Activated CD4-positive, alpha-beta T cell treated with anti-CD3 and anti-CD28 coated beads for 4 hours (primary cell): ENCODE results near the gene PLIN4.

Experiments used
- DNase-seq, 2 donors: peaks; one replicate each; pipeline ENCODE4 v3.0.0-alpha.2; 2020

Gene PLIN4

GRCh38 chr19:4524808-4525562, 6.7 kb upstream of the PLIN4 start:
- peak; percentile 53 to 69 for DNase-seq

DNA sequence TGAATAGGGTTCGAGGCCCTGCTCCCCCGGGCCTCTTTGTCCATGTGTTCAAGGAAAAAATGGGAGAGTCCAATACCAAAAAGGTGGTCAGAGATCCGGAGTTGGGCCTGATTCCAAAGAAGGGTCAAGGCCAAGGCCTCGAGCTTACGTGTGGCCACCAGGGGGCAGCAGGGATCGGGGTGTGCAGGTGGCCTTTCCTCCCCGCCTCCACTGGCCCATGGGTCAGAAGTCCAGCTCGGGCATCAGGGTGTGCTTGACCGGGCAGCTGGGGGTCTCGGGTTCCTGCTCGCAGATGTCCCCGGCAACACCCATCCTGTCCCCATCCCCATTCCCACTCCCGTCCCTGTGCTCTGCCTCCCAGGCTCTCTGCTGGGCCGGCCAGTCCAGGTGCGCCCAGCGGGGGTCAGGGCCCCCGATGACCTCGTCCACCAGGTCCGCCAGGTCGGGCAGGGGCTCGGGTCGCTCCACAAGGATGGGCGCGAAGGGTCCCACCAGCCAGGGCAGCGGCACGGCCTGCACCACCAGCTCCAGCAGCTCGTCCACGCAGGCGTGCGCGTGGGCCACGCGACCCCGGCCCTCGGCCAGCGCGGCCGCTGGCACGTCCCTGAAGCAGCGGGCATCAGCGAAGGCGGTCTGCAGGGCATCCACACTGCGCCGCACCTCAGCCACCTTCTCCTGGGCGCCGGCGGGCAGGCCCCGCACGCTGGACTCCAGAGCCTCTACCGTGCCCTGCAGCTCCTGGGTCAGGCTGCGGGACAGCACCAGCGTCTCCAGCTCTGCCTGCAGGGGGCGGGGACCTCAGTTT, 5.2 kb upstream of the PLIN4 start:
- DNase-seq = peak in 1 of 2 donors; percentile 32

DNA sequence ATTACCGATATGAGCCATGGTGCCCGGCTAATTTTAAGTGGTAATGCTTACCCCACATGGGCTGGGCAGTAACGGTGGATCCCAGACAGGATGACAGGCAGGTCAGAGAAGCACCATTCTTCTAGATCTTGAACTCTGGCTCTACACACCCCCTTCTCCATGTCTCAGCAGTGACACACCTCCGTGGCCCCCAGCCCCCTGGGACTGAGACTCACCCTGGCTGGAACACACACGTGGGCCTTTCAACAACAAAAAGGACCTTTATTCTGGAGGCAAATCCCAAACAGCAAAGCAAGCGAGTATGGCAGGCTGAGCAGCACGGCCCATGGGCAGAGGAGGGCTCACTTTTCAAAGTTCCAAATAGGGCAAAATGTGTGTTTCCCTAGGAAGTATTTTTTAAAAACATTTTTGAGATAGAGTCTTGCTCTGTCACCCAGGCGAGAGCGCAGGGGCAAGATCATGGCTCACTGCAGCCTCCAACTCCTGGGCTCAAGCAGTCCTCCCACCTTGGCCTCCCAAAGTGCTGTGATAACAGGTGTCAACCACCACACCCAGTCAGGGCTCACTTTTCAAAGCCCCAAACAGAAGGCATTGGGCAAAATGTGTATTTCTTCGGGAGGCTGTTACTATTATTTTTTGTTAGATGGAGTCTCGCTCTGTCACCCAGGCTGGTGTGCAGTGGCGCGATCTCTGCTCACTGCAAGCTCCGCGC, 4.2 kb upstream of the PLIN4 start:
- DNase-seq = no peak

DNA sequence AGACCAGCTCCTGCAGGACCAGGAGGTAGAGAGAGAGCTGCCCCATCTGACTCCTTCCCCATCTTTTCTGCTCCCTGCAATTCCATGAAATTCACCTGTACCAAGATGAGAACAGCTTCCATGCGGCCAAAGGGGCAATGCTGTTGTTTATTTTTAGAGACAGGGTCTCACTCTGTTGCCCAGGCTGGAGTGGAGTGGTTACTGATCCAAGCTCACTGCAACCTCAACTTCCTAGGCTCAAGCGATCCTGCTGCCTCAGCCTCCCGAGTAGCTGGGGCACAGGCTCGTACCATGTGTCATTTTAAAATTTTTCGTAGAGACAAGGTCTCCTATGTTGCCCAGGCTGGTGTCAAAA, 3.6 kb upstream of the PLIN4 start:
- no peak for DNase-seq

DNA sequence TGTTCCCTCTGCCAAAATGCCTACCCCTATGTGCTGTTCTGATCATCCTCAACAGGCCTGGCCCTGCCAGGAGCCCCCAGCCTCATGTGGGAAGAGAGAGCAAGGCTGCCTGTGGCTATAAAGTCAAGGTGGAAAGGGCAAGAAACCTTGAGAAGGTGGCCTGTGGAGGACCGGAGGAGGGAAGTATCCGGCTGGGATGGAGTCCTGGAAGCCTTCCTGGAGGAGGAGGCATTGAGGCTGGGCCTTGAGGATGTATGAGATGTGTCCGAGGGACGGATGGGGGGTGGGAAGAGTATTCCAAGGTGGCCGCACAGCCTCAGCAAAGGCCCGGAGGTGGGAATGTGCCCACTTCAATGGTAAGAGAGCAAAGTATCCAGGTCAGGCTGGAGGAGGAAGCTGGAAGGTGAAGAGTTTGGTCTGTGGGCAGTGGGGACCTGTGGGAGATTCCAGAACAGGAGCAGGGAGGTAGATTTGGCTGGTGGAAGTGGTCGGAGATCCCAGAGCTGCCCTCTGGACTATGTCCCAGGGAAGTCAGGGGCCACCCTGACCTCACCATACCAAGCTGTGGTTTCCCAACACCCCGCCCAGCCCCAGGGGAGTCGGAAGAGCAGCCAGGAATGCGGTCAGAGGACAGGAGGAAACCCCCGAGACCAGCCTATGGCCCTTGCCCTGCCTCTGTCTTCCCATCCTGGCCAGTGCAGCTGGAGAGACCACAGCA, 3.0 kb upstream of the PLIN4 start:
- DNase-seq = no peak

DNA sequence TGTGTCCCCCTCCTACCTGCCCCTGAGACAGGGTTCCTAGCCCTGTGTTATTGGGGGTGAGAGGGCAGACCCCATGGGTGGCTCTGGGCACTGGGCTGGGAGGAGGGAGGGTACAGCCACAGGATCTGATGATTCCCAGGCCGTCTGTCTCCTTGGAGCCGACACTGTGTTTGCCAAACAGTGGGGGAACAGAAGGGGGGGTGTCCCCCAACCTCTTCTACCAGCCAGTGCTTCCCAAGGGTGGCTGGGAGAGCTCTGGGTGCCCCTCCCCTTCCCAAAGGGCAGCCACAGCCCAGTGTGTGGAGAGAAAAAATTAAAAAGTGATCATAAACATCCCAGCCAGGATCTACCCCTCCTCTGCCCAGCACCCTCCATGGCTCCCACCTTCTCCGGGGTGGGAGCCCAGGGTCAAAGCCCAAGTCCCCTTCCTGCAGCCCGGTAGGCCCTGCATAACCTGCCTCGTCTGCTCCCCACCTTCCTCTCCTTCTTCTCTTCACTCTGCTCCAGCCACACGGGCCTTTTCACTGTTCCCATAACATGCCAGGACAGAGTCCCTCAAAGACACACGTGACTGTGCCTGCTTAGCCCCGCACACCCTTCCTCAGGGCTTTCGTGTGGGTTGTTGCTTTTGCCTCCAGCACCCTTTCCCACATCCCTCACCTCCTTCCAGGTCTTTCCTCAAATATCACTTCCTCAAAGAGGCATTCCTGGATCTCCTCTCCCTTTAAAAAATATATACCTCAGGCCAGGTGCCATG, 1.4 kb upstream of the PLIN4 start:
- DNase-seq = no peak

- DNase-seq = no peak
Observed at GRCh38 chr19:4519172-4519496, 848 bp upstream of the PLIN4 start.

DNA sequence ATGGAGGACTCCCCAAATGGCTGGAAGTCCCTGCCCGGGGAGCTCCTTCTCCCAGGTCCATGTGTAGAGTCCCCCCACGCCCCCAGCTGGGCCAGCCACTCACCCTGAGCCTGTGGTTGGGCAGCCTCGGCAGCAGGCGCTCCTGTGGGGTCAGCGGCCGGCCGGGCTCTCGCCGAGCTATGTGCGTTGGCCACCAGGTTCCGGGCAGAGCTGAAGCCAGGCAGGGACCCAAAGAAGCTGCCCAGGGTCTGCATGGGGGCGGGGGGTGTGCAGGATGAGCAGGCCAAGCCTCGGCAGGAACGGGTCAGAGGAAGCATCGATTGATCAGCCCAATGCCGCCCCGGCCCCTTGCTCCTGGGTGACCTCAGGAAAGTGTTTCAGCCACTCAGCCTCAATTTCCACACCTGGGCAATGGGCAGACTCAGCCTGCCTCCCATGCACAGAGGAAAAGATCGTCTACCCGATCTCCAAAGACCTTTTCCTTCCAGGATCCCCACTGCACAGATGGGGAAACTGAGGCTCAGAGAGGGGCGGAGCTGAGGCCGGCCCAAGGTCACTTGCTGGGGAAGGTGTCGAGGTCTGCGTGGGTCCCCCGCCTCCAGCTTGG, 732 bp downstream of the PLIN4 start:
- no peak for DNase-seq

DNA sequence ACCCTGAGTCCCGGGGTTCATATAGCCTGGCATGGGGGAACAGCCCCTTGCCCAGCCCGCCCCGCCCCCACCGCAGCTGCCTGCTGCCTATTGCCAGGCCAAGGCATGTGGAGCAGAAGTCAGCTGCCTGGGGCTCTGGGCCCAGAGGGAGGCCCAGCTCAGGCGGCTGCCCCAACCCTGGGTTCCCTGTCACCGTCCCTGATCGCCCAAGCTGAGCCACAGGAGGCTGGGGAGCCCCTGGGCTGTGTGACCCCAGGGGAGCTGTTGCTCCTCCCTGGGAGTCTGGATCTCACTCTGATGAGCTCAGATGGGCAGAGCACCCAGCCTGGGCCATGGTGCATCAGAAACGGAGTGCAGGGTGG, 1.4 kb downstream of the PLIN4 start:
- DNase-seq = no peak

DNA sequence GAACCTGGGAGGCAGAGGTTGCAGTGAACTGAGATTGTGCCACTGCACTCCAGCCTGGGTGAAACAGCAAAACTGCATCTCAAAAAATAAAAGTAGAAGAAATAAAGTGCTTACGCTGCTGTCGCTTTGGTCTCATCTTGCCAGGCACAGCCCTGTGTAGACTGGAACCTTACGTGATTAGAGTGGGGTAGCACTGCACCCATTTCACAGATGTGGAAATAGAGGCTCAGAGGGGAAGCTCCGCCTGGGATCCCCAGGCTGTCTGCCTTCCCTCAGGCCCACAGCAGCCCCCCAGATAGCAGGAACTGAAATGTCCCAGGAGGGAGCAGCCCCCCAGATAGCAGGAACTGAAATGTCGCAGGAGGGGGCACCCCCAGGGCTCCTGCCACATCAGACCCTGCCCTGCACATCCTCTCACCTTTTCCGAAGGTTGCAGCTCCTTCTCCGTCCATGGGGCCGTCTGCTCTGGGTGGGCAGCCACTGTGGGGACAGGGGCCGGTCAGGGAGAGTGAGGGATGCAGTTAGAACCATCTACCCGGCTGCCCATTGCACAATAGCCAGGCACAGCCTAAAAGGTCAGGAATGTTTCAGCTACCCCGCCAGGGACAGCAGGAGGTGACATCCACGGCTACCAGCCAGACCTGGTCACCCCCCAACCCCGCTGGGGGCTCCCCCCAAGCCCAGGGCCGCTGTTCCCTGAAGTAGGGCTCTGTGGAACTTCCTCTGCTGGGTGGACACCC, 1.9 kb downstream of the PLIN4 start:
- DNase-seq = no peak

GRCh38 chr19:4515732-4516131, 2.6 kb downstream of the PLIN4 start:
- no peak for DNase-seq

DNA sequence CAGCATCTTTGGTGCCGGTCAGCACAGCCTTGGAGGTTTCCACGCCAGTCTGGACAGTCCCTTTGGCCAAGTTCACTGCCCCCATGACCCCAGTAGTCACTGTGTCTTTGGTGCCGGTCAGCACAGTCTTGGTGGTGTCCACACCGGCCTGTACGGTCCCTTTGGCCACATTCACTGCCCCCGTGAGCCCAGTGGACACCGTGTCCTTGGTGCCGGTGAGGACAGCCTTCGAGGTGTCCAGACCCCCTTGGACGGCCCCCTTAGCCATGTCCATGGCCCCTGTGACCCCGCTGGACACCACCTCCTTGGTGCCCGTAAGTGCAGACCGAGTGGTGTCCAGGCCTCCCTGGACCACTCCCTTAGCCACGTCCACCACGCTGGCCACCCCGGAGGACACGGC, 5.0 kb downstream of the PLIN4 start:
- no peak for DNase-seq

DNA sequence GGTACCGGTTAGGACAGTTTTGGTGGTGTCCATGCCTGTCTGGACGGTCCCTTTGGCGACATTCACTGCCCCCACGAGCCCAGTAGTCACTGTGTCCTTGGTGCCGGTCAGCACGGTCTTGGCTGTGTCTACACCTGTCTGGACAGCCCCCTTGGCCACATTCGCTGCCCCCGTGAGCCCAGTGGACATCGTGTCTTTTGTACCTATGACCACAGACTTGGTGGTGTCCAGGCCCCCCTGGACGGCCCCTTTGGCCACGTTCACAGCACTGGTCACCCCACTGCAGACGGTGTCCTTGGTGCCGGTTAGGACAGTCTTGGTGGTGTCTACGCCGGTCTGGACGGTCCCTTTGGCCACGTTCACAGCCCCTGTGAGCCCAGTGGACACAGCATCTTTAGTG, 6.2 kb downstream of the PLIN4 start:
- no peak for DNase-seq

- no peak for DNase-seq
Observed at GRCh38 chr19:4511300-4512054, 6.8 kb downstream of the PLIN4 start.

GRCh38 chr19:4510435-4511255, 7.6 kb downstream of the PLIN4 start:
- no peak for DNase-seq

DNA sequence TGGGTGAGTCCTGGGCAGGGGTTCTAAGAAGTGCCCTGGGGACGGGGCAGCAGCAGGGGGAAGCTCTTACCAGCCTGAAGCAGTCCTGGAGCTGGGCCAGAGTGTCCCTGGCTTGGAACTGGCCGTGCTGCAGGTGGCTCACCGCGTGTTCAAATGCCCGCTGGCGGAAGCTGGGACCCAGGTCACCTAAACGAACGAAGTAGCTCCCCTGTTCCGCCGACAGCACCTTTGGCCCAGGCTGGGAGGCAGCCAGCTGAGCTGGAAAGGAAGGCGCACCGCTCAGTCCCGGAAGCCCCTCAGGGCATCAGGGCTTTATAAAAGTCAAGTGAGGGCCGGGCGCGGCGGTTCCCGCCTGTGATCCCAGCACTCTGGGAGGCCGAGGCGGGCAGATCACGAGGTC, 9.6 kb downstream of the PLIN4 start:
- no peak for DNase-seq

- DNase-seq = no peak
Observed at GRCh38 chr19:4507804-4508203, 10.5 kb downstream of the PLIN4 start.

GRCh38 chr19:4507150-4507452, 11.2 kb downstream of the PLIN4 start:
- DNase-seq = no peak

DNA sequence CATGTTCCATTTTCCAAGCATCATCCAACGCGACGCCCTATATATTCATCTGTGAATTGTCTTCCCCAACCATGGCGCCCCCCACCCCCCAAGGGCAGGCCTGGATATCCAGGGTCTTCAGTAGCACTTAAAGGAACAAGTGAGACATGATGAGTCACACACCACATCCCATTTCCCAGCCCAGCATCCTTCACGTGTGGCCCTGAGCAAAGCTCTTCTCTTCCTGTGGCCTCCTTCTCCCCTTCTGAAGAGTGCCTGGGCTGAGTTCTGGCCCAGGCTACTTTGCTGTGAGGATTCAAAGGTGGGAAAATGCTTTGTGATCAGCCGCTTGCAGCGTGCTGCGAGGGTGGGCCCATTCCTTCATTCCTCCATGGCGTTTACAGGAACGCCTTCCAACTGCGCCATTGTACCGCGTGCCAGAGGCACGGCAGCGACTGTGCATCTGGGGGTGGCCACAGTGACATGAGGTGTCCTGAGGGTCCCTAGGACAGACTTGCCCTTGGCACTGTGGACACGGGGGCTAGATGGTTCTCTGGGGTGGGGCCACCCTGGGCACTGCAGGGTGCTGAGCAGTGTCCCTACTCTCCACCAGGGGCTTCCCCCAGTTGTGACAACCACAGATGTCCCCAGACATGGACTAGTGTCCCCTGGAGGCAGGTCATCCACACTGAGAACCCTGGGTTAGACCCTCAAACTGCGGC, 11.7 kb downstream of the PLIN4 start:
- no peak for DNase-seq
